T-cell (primary cell): ENCODE results near the gene TTYH3. TPM values are rescaled to one million over a fixed set of nuclear protein-coding genes. Genes with fewer than 3 reads are reported as not detected.

ENCODE experiments used
- ATAC-seq, 4 experiments: fragments of 200-7000 bp in 3 of 4; fragments of 150-1000 bp in 1 of 4; cut with Tn5 transposase; replicated peaks in 1 of 4; 1 replicate in 3 of 4; 2 replicates in 1 of 4; pipeline ENCODE4 v1.10.0; 2021; ENCODE audit warnings: moderate library complexity in 3 of 4, mild to moderate bottlenecking in 2 of 4, moderate number of reproducible peaks in 1 of 4
- CTCF ChIA-PET, 2 donors: fragments of 300-600 bp; sonication (Branson Sonifier 250); formaldehyde crosslinking; loops; one replicate each; lab custom pipeline; 2022; ENCODE audit warnings: antibody characterized with exemption in 2 of 2; lab: Charles Lee
- POLR2A ChIA-PET, 2 donors: fragments of 300-600 bp; sonication (Branson Sonifier 250); formaldehyde crosslinking; loops; one replicate each; lab custom pipeline; 2022; ENCODE audit warnings: antibody characterized with exemption in 2 of 2; lab: Charles Lee
- DNase-seq, 35 experiments: peaks; one replicate each; pipeline versions ENCODE4 v3.0.0 to v3.0.0-alpha.2; 2013 to 2023
- H3K27ac ChIP-seq: one replicate; pipeline ENCODE4 v1.5.1; 2013; ENCODE audit warnings: low read length
- H3K27me3 ChIP-seq, 2 experiments: replicated peaks in 1 of 2; 1 replicate in 1 of 2; 2 replicates in 1 of 2; pipeline versions ENCODE4 v1.6.1 to v1.7.0; 2013; ENCODE audit warnings: low read length in 1 of 2, mixed read lengths in 1 of 2; ENCODE audit not compliant: control insufficient read depth in 2 of 2, insufficient read depth in 2 of 2; ENCODE audit errors: extremely low read depth in 1 of 2
- H3K36me3 ChIP-seq, 2 donors: 1 replicate in 1 of 2; 2 replicates in 1 of 2; pipeline versions ENCODE4 v1.6.1 to v1.7.0; 2013; ENCODE audit warnings: low read length in 1 of 2; ENCODE audit not compliant: control insufficient read depth in 2 of 2, insufficient read depth in 1 of 2; ENCODE audit errors: extremely low read depth in 1 of 2
- H3K4me1 ChIP-seq, 2 experiments: 1 replicate in 1 of 2; 2 replicates in 1 of 2; pipeline versions ENCODE4 v1.6.1 to v1.7.0; 2013; ENCODE audit warnings: low read length in 2 of 2, mixed read lengths in 1 of 2; ENCODE audit not compliant: insufficient read depth in 2 of 2, control insufficient read depth in 1 of 2; ENCODE audit errors: extremely low read depth in 1 of 2
- H3K4me3 ChIP-seq, 2 donors: 1 replicate in 1 of 2; 2 replicates in 1 of 2; pipeline versions ENCODE4 v1.5.1 to v1.7.0; 2013; ENCODE audit warnings: mild to moderate bottlenecking in 2 of 2, low read length in 1 of 2, moderate library complexity in 1 of 2; ENCODE audit not compliant: control insufficient read depth in 1 of 2; ENCODE audit errors: extremely low read depth in 1 of 2
- H3K9me3 ChIP-seq: 2 replicates; pipeline ENCODE4 v1.7.0; 2013
- H3K27ac Mint-ChIP-seq, 2 donors: one replicate each; pipeline ENCODE4 v1.8.0; 2020 to 2021; ENCODE audit warnings: mild to moderate bottlenecking in 2 of 2, mixed read lengths in 2 of 2
- H3K27me3 Mint-ChIP-seq, 2 donors: one replicate each; pipeline ENCODE4 v1.8.0; 2021 to 2022; ENCODE audit warnings: mixed read lengths in 2 of 2
- H3K36me3 Mint-ChIP-seq: one replicate; pipeline ENCODE4 v1.8.0; 2021; ENCODE audit warnings: mixed read lengths
- H3K4me1 Mint-ChIP-seq, 3 donors: one replicate each; pipeline ENCODE4 v1.8.0; 2020 to 2022; ENCODE audit warnings: mixed read lengths in 3 of 3, mild to moderate bottlenecking in 1 of 3
- H3K4me3 Mint-ChIP-seq, 3 donors: one replicate each; pipeline ENCODE4 v1.8.0; 2020 to 2022; ENCODE audit warnings: mild to moderate bottlenecking in 3 of 3, mixed read lengths in 3 of 3, moderate library complexity in 3 of 3
- H3K9me3 Mint-ChIP-seq, 3 donors: one replicate each; pipeline ENCODE4 v1.8.0; 2020 to 2022; ENCODE audit warnings: mixed read lengths in 3 of 3
- WGBS: methylation state at CpG from one replicate; pipeline ENCODE4 v1.1.5; 2013; ENCODE audit warnings: missing lambda C conversion rate; ENCODE audit not compliant: insufficient coverage; 5-methylcytosine and 5-hydroxymethylcytosine counted together
- total RNA-seq, 35 experiments: library from RNA in 6 of 35; stranded (reverse) in 6 of 35; fragments of 120-200 nt in 1 of 35; gene quantifications; one replicate each; pipeline versions ENCODE4 v1.2.1 to v1.2.4 and lab custom pipeline; 2013 to 2026

The TTYH3 gene
- total RNA-seq, 5 donors from 2014 or later (not counting 1 experiment from before 2014, with no cell fraction given) = 11.5 to 17.7 (median 14.5) TPM

GRCh38 chr7:2613931-2614600 lies 17.7 kb upstream of the TTYH3 start:
- Mint-ChIP-seq H3K4me1 (peaks cover under 1 to 3% (median 1%) of the 10 kb centered on the region in 3 donors), H3K9me3 (no peaks in the 10 kb centered on the region), H3K36me3 (peaks cover 3% of the 10 kb centered on the region), H3K27ac (no peak overlapping the region), H3K27me3 (no peaks in the 10 kb centered on the region), H3K4me3 (no peak overlapping the region)
- no peak for ATAC-seq
- DNase-seq = no peak
- H3K4me3 ChIP-seq = no peak overlapping the region
- H3K4me1 ChIP-seq = peaks cover 0 to 4% of the 10 kb centered on the region in 2 experiments
- H3K36me3 ChIP-seq = no peaks in the 10 kb centered on the region
- no peaks in the 10 kb centered on the region for H3K9me3 ChIP-seq
- CTCF ChIA-PET = no interaction called here
- 82% methylated on average over 18 of the region's 22 CpGs for WGBS
- POLR2A ChIA-PET = no interaction called here
- H3K27ac ChIP-seq = no peak overlapping the region
- no peaks in the 10 kb centered on the region for H3K27me3 ChIP-seq

- CTCF ChIA-PET = no interaction called here
- Histone ChIP-seq H3K4me3 (no peak overlapping the region), H3K27ac (no peak overlapping the region), H3K27me3 (no peaks in the 10 kb centered on the region), H3K4me1 (no peaks in the 10 kb centered on the region), H3K36me3 (no peaks in the 10 kb centered on the region), H3K9me3 (no peaks in the 10 kb centered on the region)
- Mint-ChIP-seq H3K36me3 (peaks cover 3% of the 10 kb centered on the region), H3K4me1 (no peaks in the 10 kb centered on the region), H3K4me3 (no peak overlapping the region), H3K27me3 (no peaks in the 10 kb centered on the region), H3K9me3 (no peaks in the 10 kb centered on the region), H3K27ac (no peak overlapping the region)
- 84% methylated on average over 18 of the region's 22 CpGs for WGBS
- ATAC-seq = no peak
- POLR2A ChIA-PET = no interaction called here
- no peak for DNase-seq
These were observed 17.0 kb upstream of the TTYH3 start for GRCh38 chr7:2614631-2615330.

- DNase-seq = no peak
- Histone ChIP-seq H3K9me3 (no peaks in the 10 kb centered on the region), H3K4me3 (no peak overlapping the region), H3K4me1 (no peaks in the 10 kb centered on the region), H3K27me3 (no peaks in the 10 kb centered on the region), H3K36me3 (no peaks in the 10 kb centered on the region), H3K27ac (no peak overlapping the region)
- Mint-ChIP-seq H3K27ac (no peak overlapping the region), H3K36me3 (no peaks in the 10 kb centered on the region), H3K4me3 (no peak overlapping the region), H3K9me3 (no peaks in the 10 kb centered on the region), H3K4me1 (no peaks in the 10 kb centered on the region), H3K27me3 (no peaks in the 10 kb centered on the region)
- POLR2A ChIA-PET = no interaction called here
- CTCF ChIA-PET = no interaction called here
- ATAC-seq = no peak
- WGBS = 90% methylated on average over 27 of the region's 33 CpGs
These were observed 15.1 kb upstream of the TTYH3 start for GRCh38 chr7:2616387-2617324.

- Mint-ChIP-seq H3K4me3 (no peak overlapping the region), H3K4me1 (no peaks in the 10 kb centered on the region), H3K36me3 (no peaks in the 10 kb centered on the region), H3K27me3 (no peaks in the 10 kb centered on the region), H3K27ac (no peak overlapping the region), H3K9me3 (no peaks in the 10 kb centered on the region)
- Histone ChIP-seq H3K27me3 (no peaks in the 10 kb centered on the region), H3K4me1 (no peaks in the 10 kb centered on the region), H3K27ac (no peak overlapping the region), H3K36me3 (no peaks in the 10 kb centered on the region), H3K9me3 (no peaks in the 10 kb centered on the region), H3K4me3 (no peak overlapping the region)
- ChIA-PET POLR2A (no interaction called here), CTCF (no interaction called here)
- 70% methylated on average over 16 of the region's 22 CpGs for WGBS
- DNase-seq (no peak), ATAC-seq (no peak)
These were observed 14.4 kb upstream of the TTYH3 start for GRCh38 chr7:2617325-2617905.

GRCh38 chr7:2619116-2619515 lies 12.7 kb upstream of the TTYH3 start:
- ATAC-seq (no peak), DNase-seq (no peak)
- Histone ChIP-seq H3K27ac (no peak overlapping the region), H3K27me3 (peaks cover 0 to 9% of the 10 kb centered on the region in 2 experiments), H3K9me3 (no peaks in the 10 kb centered on the region), H3K4me3 (no peak overlapping the region), H3K36me3 (no peaks in the 10 kb centered on the region), H3K4me1 (no peaks in the 10 kb centered on the region)
- 90% methylated on average over 6 of the region's 9 CpGs for WGBS
- CTCF ChIA-PET = no interaction called here
- no peaks in the 10 kb centered on the region for H3K9me3 Mint-ChIP-seq
- no peak overlapping the region for H3K4me3 Mint-ChIP-seq
- H3K4me1 Mint-ChIP-seq = no peaks in the 10 kb centered on the region
- H3K36me3 Mint-ChIP-seq = no peaks in the 10 kb centered on the region
- no peaks in the 10 kb centered on the region for H3K27me3 Mint-ChIP-seq
- H3K27ac Mint-ChIP-seq = no peak overlapping the region
- POLR2A ChIA-PET = no interaction called here
